ENCODE measurements around the gene SMAD4.
A peak's percentile ranks its signal among the peaks of the same experiment; 100 is the strongest.
"Not testable (repeated sequence)": the region's sequence is repeated elsewhere in the genome, so short reads cannot be mapped to it uniquely, and the experiment has no call there.

SMAD4 gene

GRCh38 chr18:51029694-51030536 is at the start of gene SMAD4:
Gene SMAD4 (plus strand): TSS chr18:51030213. CDS start chr18:51047047, 16,834 bp downstream.
- DNase-seq (ENCODE audit: low read depth in 2 of 2) = peak; percentile 96

- DNase-seq (ENCODE audit: low read depth in 2 of 2) = no peak
Measured at GRCh38 chr18:50981381-50981780, 48.6 kb upstream of the SMAD4 start.

- no peak for DNase-seq (ENCODE audit: low read depth in 2 of 2)
Measured at GRCh38 chr18:50982086-50982801, 47.8 kb upstream of the SMAD4 start.

- no peak for DNase-seq (ENCODE audit: low read depth in 2 of 2)
Measured at GRCh38 chr18:50982802-50983179, 47.2 kb upstream of the SMAD4 start.

- no peak for DNase-seq (ENCODE audit: low read depth in 2 of 2)
Measured at GRCh38 chr18:50986360-50987087, 43.5 kb upstream of the SMAD4 start.

GRCh38 chr18:50987261-50987660 is 42.8 kb upstream of the SMAD4 start:
- DNase-seq (ENCODE audit: low read depth in 2 of 2) = no peak

- DNase-seq (ENCODE audit: low read depth in 2 of 2) = no peak
Measured at GRCh38 chr18:50989711-50990110, 40.3 kb upstream of the SMAD4 start.

GRCh38 chr18:50992351-50992762 is 37.7 kb upstream of the SMAD4 start:
- DNase-seq (ENCODE audit: low read depth in 2 of 2) = no peak

GRCh38 chr18:50994031-50994430 is 36.0 kb upstream of the SMAD4 start:
- DNase-seq (ENCODE audit: low read depth in 2 of 2) = no peak

- not testable (repeated sequence) for DNase-seq (ENCODE audit: low read depth in 2 of 2)
Measured at GRCh38 chr18:51003174-51003573, 26.8 kb upstream of the SMAD4 start.

- DNase-seq (ENCODE audit: low read depth in 2 of 2) = no peak
Measured at GRCh38 chr18:51006061-51006818, 23.8 kb upstream of the SMAD4 start.

- DNase-seq (ENCODE audit: low read depth in 2 of 2) = no peak
Measured at GRCh38 chr18:51006948-51007789, 22.8 kb upstream of the SMAD4 start.

GRCh38 chr18:51007790-51008139 is 22.2 kb upstream of the SMAD4 start:
- no peak for DNase-seq (ENCODE audit: low read depth in 2 of 2)

- no peak for DNase-seq (ENCODE audit: low read depth in 2 of 2)
Measured at GRCh38 chr18:51009072-51009471, 20.9 kb upstream of the SMAD4 start.

- no peak for DNase-seq (ENCODE audit: low read depth in 2 of 2)
Measured at GRCh38 chr18:51010218-51010617, 19.8 kb upstream of the SMAD4 start.

GRCh38 chr18:51011709-51012108 is 18.3 kb upstream of the SMAD4 start:
- DNase-seq (ENCODE audit: low read depth in 2 of 2) = no peak

- DNase-seq (ENCODE audit: low read depth in 2 of 2) = no peak
Measured at GRCh38 chr18:51012441-51012840, 17.6 kb upstream of the SMAD4 start.

- no peak for DNase-seq (ENCODE audit: low read depth in 2 of 2)
Measured at GRCh38 chr18:51013259-51013658, 16.8 kb upstream of the SMAD4 start.

- DNase-seq (ENCODE audit: low read depth in 2 of 2) = no peak
Measured at GRCh38 chr18:51017140-51017879, 12.7 kb upstream of the SMAD4 start.

- DNase-seq (ENCODE audit: low read depth in 2 of 2) = no peak
Measured at GRCh38 chr18:51020536-51020935, 9.5 kb upstream of the SMAD4 start.
